Measurements from ENCODE around the gene FCHSD2. TPM values are rescaled to one million over a fixed set of nuclear protein-coding genes. Genes with fewer than 3 reads are reported as not detected.

Gene FCHSD2
- total and polyA plus RNA-seq, 4 donors: 7.6 to 18.7 (median 9.9) TPM

DNA sequence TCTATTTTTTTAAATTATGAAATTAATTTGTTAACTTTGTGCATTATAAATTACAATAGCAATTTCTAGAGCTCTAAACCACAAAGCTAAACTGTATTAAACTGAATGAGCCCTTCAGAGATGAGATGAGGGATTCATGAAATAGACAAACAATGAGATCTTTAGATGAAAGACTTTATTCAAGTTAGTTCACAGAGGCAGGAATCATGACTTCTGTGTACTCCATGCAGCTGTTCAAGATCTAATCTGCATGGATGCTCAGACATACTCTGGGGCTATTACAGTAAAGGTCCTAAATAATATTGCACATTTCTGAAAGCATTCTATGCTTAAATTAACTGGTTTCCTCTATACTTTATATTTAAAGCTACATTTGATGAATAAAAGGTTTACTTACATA, 122.7 kb downstream of the FCHSD2 start:
- Histone ChIP-seq H3K27me3 (ENCODE audit: control insufficient read depth in 4 of 4, insufficient read depth in 4 of 4, low read length in 3 of 4) (no peaks in the 10 kb centered on the region), H3K4me1 (ENCODE audit: control insufficient read depth in 4 of 4, insufficient read depth in 4 of 4, low read length in 3 of 4) (peaks cover 0 to 20% (median 4%) of the 10 kb centered on the region in 4 donors), H3K9ac (ENCODE audit: low read depth in 1 of 2, low read length in 2 of 2) (no peak overlapping the region), H3K4me3 (ENCODE audit: low read depth in 1 of 3, low read length in 3 of 3) (no peak overlapping the region), H3K36me3 (ENCODE audit: control insufficient read depth in 4 of 4, insufficient read depth in 3 of 4, low read depth in 1 of 4, low read length in 3 of 4) (no peaks in the 10 kb centered on the region), H3K9me3 (ENCODE audit: control insufficient read depth in 4 of 4, low read length in 3 of 4) (no peaks in the 10 kb centered on the region), H3K27ac (ENCODE audit: low read depth in 1 of 2, low read length in 2 of 2) (no peak overlapping the region)
- DNase-seq (ENCODE audit: low spot score): no peak
- TF ChIP-seq FOXA2 (IDR thresholded peaks at IDR 0.05) (no peak), JUND (IDR thresholded peaks at IDR 0.05) (no peak)
- TF ChIP-seq, protein P1, sequence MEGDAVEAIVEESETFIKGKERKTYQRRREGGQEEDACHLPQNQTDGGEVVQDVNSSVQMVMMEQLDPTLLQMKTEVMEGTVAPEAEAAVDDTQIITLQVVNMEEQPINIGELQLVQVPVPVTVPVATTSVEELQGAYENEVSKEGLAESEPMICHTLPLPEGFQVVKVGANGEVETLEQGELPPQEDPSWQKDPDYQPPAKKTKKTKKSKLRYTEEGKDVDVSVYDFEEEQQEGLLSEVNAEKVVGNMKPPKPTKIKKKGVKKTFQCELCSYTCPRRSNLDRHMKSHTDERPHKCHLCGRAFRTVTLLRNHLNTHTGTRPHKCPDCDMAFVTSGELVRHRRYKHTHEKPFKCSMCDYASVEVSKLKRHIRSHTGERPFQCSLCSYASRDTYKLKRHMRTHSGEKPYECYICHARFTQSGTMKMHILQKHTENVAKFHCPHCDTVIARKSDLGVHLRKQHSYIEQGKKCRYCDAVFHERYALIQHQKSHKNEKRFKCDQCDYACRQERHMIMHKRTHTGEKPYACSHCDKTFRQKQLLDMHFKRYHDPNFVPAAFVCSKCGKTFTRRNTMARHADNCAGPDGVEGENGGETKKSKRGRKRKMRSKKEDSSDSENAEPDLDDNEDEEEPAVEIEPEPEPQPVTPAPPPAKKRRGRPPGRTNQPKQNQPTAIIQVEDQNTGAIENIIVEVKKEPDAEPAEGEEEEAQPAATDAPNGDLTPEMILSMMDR (IDR thresholded peaks at IDR 0.05; ENCODE audit: low read depth, low read length, missing input control): no peak

DNA sequence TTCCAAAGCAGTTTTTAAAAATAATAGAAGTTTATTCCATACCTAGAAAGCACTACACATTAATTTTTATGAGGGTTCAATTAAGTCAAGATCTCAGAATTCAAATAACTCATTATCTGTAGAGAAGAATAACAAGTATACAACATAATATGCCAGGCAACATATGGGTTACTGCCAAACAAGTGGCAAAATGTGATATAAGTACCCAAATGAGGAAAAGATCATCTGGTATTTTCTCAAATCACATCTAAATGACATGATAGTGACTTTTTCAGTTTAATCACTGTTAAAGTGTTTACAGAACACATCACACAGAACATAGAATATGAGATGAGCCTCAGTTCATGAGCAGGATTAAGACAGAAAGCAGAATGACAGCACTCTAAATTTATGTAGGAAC, 123.3 kb downstream of the FCHSD2 start:
- no peak overlapping the region for H3K9ac ChIP-seq (ENCODE audit: low read depth in 1 of 2, low read length in 2 of 2)
- no peak overlapping the region for H3K4me3 ChIP-seq (ENCODE audit: low read depth in 1 of 3, low read length in 3 of 3)
- no peaks in the 10 kb centered on the region for H3K36me3 ChIP-seq (ENCODE audit: control insufficient read depth in 4 of 4, insufficient read depth in 3 of 4, low read depth in 1 of 4, low read length in 3 of 4)
- no peak for DNase-seq (ENCODE audit: low spot score)
- no peaks in the 10 kb centered on the region for H3K27me3 ChIP-seq (ENCODE audit: control insufficient read depth in 4 of 4, insufficient read depth in 4 of 4, low read length in 3 of 4)
- no peak overlapping the region for H3K27ac ChIP-seq (ENCODE audit: low read depth in 1 of 2, low read length in 2 of 2)
- no peaks in the 10 kb centered on the region for H3K9me3 ChIP-seq (ENCODE audit: control insufficient read depth in 4 of 4, low read length in 3 of 4)
- no peak for TF ChIP-seq TAF1 (conservative IDR thresholded peaks at IDR 0.05)
- no peak for TF ChIP-seq RAD21 (IDR thresholded peaks at IDR 0.05)
- TF ChIP-seq GABPA (IDR thresholded peaks at IDR 0.05 in 1 of 2, conservative IDR thresholded peaks at IDR 0.05 in 1 of 2): no peak
- TF ChIP-seq YY1 (IDR thresholded peaks at IDR 0.05): no peak
- TF ChIP-seq RXRA (IDR thresholded peaks at IDR 0.05): no peak
- TF ChIP-seq, protein P1 (IDR thresholded peaks at IDR 0.05; ENCODE audit: low read depth, low read length, missing input control): no peak
- TF ChIP-seq FOXA1 (IDR thresholded peaks at IDR 0.05): no peak
- no peak for TF ChIP-seq HNF4G (IDR thresholded peaks at IDR 0.05)
- peaks cover 0 to 20% (median 4%) of the 10 kb centered on the region in 4 donors for H3K4me1 ChIP-seq (ENCODE audit: control insufficient read depth in 4 of 4, insufficient read depth in 4 of 4, low read length in 3 of 4)

DNA sequence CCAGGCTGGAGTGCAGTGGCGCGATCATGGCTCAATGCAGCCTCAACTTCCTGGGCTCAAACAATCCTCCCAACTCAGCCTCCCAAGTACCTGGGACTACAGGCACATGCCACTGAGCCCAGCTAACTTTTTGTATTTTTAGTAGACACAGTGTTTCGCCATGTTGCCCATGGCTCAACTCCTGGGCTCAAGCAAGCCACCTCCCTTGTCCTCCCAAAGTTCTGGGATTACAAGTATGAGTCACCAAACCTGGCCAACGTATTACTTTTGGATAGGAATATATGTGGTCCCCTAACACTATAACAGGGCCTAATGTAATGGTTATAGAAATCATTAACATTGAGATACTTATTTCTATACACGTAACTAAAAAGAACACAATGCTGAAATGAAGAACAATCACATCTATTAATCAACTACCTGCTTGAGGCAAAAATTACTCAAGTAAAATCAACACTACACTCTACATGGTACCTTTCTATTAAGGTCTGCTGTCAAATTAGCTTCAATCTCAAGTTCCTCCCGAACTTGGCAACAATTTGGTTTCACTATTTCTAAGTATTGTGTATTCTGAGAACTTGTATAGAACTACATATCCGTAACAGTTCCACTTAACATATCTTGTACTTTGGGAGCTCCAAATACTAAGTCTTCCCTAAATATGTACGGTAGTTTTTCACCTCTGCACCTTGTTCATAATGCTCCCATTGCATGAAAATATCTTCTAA, 124.9 kb downstream of the FCHSD2 start:
- 78% methylated on average over 8 of the region's 8 CpGs for WGBS
- no peaks in the 10 kb centered on the region for H3K36me3 ChIP-seq (ENCODE audit: control insufficient read depth in 4 of 4, insufficient read depth in 3 of 4, low read depth in 1 of 4, low read length in 3 of 4)
- no peak for DNase-seq (ENCODE audit: low spot score)
- no peaks in the 10 kb centered on the region for H3K27me3 ChIP-seq (ENCODE audit: control insufficient read depth in 4 of 4, insufficient read depth in 4 of 4, low read length in 3 of 4)
- H3K4me1 ChIP-seq (ENCODE audit: control insufficient read depth in 4 of 4, insufficient read depth in 4 of 4, low read length in 3 of 4): peaks cover 2 to 20% (median 4%) of the 10 kb centered on the region in 4 donors
- H3K9me3 ChIP-seq (ENCODE audit: control insufficient read depth in 4 of 4, low read length in 3 of 4): no peaks in the 10 kb centered on the region
- H3K27ac ChIP-seq (ENCODE audit: low read depth in 1 of 2, low read length in 2 of 2): no peak overlapping the region
- H3K4me3 ChIP-seq (ENCODE audit: low read depth in 1 of 3, low read length in 3 of 3): no peak overlapping the region
- TF ChIP-seq EGR1 (IDR thresholded peaks at IDR 0.05; ENCODE audit: low read depth in 2 of 2) (no peak), TAF1 (conservative IDR thresholded peaks at IDR 0.05) (no peak)
- no peak overlapping the region for H3K9ac ChIP-seq (ENCODE audit: low read depth in 1 of 2, low read length in 2 of 2)

All from liver (tissue), 9 donors.